ENCODE data around the gene SPATA4.

Gene SPATA4

DNA sequence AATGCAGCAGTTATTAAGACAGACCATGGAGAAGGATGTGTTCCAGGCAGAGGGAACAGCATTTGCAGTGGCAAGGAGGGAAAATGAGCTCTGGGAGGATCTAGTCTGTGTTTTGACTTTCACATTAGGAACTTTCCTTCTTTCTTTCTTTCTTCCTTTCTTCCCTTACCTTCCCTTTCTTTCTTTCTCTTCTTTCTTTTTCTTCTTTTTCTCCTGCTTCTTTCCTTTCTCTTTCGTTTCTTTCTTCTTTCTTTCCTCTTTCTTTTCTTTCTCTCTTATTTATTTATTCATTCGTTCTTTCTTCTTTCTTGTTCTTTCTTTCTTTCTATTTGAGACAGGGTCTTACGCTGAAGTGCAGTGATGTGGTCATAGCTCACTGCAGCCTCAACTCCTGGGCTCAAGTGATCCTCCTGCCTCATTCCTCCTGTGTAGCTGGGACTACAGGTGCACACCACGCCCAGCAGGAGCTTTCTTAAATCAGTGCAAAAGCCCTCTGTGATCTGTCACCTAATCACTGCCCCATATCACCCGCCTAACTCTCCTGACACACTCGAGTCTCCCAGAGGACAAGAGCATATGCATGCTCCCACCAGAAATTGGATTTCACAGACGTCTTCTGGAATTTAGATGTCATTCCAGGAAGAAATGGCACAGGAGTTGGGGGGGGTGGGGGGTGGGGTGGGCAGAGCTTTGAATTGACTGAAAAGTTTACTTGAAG is 15.4 kb upstream of the SPATA4 start:
- TF ChIP-seq, protein P1, sequence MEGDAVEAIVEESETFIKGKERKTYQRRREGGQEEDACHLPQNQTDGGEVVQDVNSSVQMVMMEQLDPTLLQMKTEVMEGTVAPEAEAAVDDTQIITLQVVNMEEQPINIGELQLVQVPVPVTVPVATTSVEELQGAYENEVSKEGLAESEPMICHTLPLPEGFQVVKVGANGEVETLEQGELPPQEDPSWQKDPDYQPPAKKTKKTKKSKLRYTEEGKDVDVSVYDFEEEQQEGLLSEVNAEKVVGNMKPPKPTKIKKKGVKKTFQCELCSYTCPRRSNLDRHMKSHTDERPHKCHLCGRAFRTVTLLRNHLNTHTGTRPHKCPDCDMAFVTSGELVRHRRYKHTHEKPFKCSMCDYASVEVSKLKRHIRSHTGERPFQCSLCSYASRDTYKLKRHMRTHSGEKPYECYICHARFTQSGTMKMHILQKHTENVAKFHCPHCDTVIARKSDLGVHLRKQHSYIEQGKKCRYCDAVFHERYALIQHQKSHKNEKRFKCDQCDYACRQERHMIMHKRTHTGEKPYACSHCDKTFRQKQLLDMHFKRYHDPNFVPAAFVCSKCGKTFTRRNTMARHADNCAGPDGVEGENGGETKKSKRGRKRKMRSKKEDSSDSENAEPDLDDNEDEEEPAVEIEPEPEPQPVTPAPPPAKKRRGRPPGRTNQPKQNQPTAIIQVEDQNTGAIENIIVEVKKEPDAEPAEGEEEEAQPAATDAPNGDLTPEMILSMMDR (IDR thresholded peaks at IDR 0.05; ENCODE audit: control extremely low read depth, extremely low read depth, low read depth, missing control alignments) = no peak
- ChIA-PET POLR2A (no interaction called here), CTCF (no interaction called here)
- DNase-seq (ENCODE audit: extremely low spot score) = no peak

GRCh38 chr4:176210101-176210500 is 14.7 kb upstream of the SPATA4 start:
- ChIA-PET POLR2A (no interaction called here), CTCF (no interaction called here)
- TF ChIP-seq, protein P1 (IDR thresholded peaks at IDR 0.05; ENCODE audit: control extremely low read depth, extremely low read depth, low read depth, missing control alignments) = no peak
- DNase-seq (ENCODE audit: extremely low spot score) = no peak

GRCh38 chr4:176209535-176209934 is 14.2 kb upstream of the SPATA4 start:
- TF ChIP-seq, protein P1 (IDR thresholded peaks at IDR 0.05; ENCODE audit: control extremely low read depth, extremely low read depth, low read depth, missing control alignments) = no peak
- no peak for DNase-seq (ENCODE audit: extremely low spot score)
- ChIA-PET POLR2A (no interaction called here), CTCF (no interaction called here)

- ChIA-PET CTCF (no interaction called here), POLR2A (no interaction called here)
- DNase-seq (ENCODE audit: extremely low spot score) = no peak
- TF ChIP-seq, protein P1 (IDR thresholded peaks at IDR 0.05; ENCODE audit: control extremely low read depth, extremely low read depth, low read depth, missing control alignments) = no peak
Measured at GRCh38 chr4:176207839-176208238, 12.5 kb upstream of the SPATA4 start.

GRCh38 chr4:176205299-176205698 is 9.9 kb upstream of the SPATA4 start:
- TF ChIP-seq, protein P1 (IDR thresholded peaks at IDR 0.05; ENCODE audit: control extremely low read depth, extremely low read depth, low read depth, missing control alignments) = no peak
- ChIA-PET POLR2A (no interaction called here), CTCF (no interaction called here)
- no peak for DNase-seq (ENCODE audit: extremely low spot score)

DNA sequence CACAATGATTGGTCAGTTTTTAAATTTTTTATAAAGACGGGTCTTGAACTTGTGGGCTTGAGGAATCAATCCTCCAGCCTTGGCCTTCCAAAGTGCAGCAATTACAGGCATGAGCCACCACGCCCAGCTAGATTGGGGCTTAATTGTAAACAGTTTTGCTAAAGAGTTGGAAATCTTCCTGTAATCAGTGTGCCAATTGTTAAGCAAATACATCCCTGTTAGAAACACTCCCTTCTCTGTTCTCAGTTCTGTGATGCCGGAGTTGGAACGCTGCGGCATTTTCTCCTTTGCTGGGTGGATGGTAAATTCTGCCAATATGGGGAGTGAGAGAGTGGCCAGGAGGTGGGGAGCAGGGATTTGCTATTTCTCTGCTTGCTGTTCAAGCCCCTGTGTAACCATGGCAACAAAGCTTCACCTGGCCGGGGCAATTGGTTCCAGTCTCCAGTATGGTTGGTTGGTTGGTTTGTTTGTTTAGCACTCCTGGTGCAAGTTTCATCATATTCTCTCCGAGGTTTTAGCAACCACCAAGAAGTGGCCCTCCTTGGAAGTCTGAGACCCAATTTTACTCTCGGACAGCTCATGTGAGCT is 3.0 kb upstream of the SPATA4 start:
- TF ChIP-seq, protein P1 (IDR thresholded peaks at IDR 0.05; ENCODE audit: control extremely low read depth, extremely low read depth, low read depth, missing control alignments) = no peak
- ChIA-PET POLR2A (no interaction called here), CTCF (no interaction called here)
- DNase-seq (ENCODE audit: extremely low spot score) = no peak
